ENCODE data around the gene KDM4C.

DNA sequence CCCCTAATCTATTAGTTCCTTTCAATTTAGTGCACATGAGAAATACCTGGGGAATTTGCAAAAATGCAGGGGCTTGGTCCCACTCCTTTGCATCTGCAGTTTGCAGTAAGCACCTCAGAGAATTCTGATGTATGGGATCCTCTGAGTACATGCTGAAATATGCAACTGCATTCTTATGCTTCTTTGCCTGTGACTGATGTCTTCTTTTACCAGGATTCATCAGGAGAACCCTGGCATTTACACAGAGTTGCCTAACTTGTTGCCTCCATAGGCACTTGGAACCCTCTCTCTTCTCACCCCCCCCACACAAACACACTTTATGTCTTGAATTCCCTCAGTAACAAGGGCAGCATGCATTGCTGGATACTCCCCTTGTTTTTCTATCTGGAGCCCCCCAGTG is 173.1 kb downstream of the KDM4C start:
- TF ChIP-seq, protein P1, sequence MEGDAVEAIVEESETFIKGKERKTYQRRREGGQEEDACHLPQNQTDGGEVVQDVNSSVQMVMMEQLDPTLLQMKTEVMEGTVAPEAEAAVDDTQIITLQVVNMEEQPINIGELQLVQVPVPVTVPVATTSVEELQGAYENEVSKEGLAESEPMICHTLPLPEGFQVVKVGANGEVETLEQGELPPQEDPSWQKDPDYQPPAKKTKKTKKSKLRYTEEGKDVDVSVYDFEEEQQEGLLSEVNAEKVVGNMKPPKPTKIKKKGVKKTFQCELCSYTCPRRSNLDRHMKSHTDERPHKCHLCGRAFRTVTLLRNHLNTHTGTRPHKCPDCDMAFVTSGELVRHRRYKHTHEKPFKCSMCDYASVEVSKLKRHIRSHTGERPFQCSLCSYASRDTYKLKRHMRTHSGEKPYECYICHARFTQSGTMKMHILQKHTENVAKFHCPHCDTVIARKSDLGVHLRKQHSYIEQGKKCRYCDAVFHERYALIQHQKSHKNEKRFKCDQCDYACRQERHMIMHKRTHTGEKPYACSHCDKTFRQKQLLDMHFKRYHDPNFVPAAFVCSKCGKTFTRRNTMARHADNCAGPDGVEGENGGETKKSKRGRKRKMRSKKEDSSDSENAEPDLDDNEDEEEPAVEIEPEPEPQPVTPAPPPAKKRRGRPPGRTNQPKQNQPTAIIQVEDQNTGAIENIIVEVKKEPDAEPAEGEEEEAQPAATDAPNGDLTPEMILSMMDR (IDR thresholded peaks at IDR 0.05) = no peak
- TF ChIP-seq EZH2 (IDR thresholded peaks at IDR 0.05) = no peak

Data from neural progenitor cell (in vitro differentiated cells).